NCI-H446 (cell line): ENCODE measurements around the gene ZHX3.

ENCODE experiments used
- DNase-seq, 2 experiments: peaks; one replicate each; lab custom pipeline; 2025; lab: John Stamatoyannopoulos, UW

ZHX3 gene

GRCh38 chr20:41187668-41188067 lies 129.9 kb downstream of the ZHX3 start:
- DNase-seq: no peak

- DNase-seq: no peak
Measured at GRCh38 chr20:41185013-41185757, 132.3 kb downstream of the ZHX3 start.

- DNase-seq: no peak
Measured at GRCh38 chr20:41183831-41184230, 133.7 kb downstream of the ZHX3 start.

GRCh38 chr20:41183391-41183790 lies 134.1 kb downstream of the ZHX3 start:
- DNase-seq: no peak

- no peak for DNase-seq
Measured at GRCh38 chr20:41182296-41183212, 135.0 kb downstream of the ZHX3 start.

GRCh38 chr20:41181567-41181966 lies 136.0 kb downstream of the ZHX3 start:
- no peak for DNase-seq

GRCh38 chr20:41180599-41181333 lies 136.8 kb downstream of the ZHX3 start:
- DNase-seq: no peak

GRCh38 chr20:41179961-41180360 lies 137.6 kb downstream of the ZHX3 start:
- DNase-seq: no peak

- DNase-seq: peak in 1 of 2 experiments; percentile 55
Measured at GRCh38 chr20:41178904-41179432, 138.6 kb downstream of the ZHX3 start.

- no peak for DNase-seq
Measured at GRCh38 chr20:41178495-41178894, 139.0 kb downstream of the ZHX3 start.

GRCh38 chr20:41177636-41178035 lies 139.9 kb downstream of the ZHX3 start:
- no peak for DNase-seq

- DNase-seq: no peak
Measured at GRCh38 chr20:41176711-41177552, 140.6 kb downstream of the ZHX3 start.

- no peak for DNase-seq
Measured at GRCh38 chr20:41175727-41176330, 141.7 kb downstream of the ZHX3 start.

- DNase-seq: no peak
Measured at GRCh38 chr20:41175201-41175651, 142.3 kb downstream of the ZHX3 start.

GRCh38 chr20:41174782-41175181 lies 142.7 kb downstream of the ZHX3 start:
- no peak for DNase-seq

- DNase-seq: no peak
Measured at GRCh38 chr20:41174373-41174772, 143.2 kb downstream of the ZHX3 start.

GRCh38 chr20:41173791-41174341 lies 143.7 kb downstream of the ZHX3 start:
- DNase-seq: no peak

- peak; percentile 27 to 67 for DNase-seq
Measured at GRCh38 chr20:41173161-41173721, 144.3 kb downstream of the ZHX3 start.

- no peak for DNase-seq
Measured at GRCh38 chr20:41172296-41173140, 145.0 kb downstream of the ZHX3 start.
